Measurements from ENCODE around the gene ALX3. TPM values are rescaled to one million over a fixed set of nuclear protein-coding genes. Genes with fewer than 3 reads are reported as not detected.

ALX3 gene
- total and polyA plus RNA-seq, 2 of the 4 experiments (the other 2 are of a cell fraction): not detected

DNA sequence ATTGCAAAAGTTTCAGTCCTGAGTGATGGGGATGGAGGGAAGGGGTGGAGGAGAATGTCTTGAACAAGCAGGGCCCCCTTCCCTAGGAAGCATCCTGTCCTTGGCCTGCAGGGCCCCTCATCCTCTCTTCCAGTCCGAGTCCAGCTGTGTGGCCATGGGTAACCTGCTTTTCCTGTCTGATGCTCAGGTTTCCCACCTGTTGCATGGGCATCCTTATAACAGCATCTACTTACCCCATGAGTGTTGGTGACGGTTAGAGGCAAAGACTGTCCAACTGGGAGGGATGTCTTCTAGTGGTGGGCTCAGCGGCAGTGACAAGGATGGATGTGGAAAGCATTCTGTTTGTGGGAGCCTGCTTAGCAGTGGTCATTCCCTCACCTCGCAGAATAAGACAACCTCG is 43.7 kb upstream of the ALX3 start:
- no peak overlapping the region for H4K8ac ChIP-seq (ENCODE audit: low read depth in 2 of 2, low read length in 2 of 2)
- H3K9me3 ChIP-seq (ENCODE audit: control insufficient read depth, insufficient read depth, low read length): no peaks in the 10 kb centered on the region
- no peak overlapping the region for H3K4me3 ChIP-seq (ENCODE audit: insufficient read depth, low read depth, low read length)
- no peak overlapping the region for H2BK15ac ChIP-seq (ENCODE audit: low read depth, low read length)
- TF ChIP-seq BHLHE40 (IDR thresholded peaks at IDR 0.05; ENCODE audit: low read depth, low read length): no peak
- no peak for TF ChIP-seq SMC3 (IDR thresholded peaks at IDR 0.05; ENCODE audit: low read depth, low read length)
- TF ChIP-seq MAZ (IDR thresholded peaks at IDR 0.05; ENCODE audit: borderline replicate concordance, low read depth, low read length): no peak
- TF ChIP-seq RAD21 (IDR thresholded peaks at IDR 0.05; ENCODE audit: low read length): no peak
- TF ChIP-seq, protein P1, sequence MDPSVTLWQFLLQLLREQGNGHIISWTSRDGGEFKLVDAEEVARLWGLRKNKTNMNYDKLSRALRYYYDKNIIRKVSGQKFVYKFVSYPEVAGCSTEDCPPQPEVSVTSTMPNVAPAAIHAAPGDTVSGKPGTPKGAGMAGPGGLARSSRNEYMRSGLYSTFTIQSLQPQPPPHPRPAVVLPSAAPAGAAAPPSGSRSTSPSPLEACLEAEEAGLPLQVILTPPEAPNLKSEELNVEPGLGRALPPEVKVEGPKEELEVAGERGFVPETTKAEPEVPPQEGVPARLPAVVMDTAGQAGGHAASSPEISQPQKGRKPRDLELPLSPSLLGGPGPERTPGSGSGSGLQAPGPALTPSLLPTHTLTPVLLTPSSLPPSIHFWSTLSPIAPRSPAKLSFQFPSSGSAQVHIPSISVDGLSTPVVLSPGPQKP (IDR thresholded peaks at IDR 0.05; ENCODE audit: borderline replicate concordance, low read depth, low read length): no peak
- TF ChIP-seq RCOR1 (IDR thresholded peaks at IDR 0.05; ENCODE audit: insufficient replicate concordance, low read length): no peak
- TF ChIP-seq RFX5 (IDR thresholded peaks at IDR 0.05; ENCODE audit: low read depth, low read length): no peak
- no peak for TF ChIP-seq CEBPB (IDR thresholded peaks at IDR 0.05; ENCODE audit: low read depth, low read length)
- TF ChIP-seq POLR2A (IDR thresholded peaks at IDR 0.05; ENCODE audit: low read depth, low read length): no peak
- TF ChIP-seq NFE2L2 (IDR thresholded peaks at IDR 0.05; ENCODE audit: low read depth, low read length): no peak
- TF ChIP-seq, protein P2, sequence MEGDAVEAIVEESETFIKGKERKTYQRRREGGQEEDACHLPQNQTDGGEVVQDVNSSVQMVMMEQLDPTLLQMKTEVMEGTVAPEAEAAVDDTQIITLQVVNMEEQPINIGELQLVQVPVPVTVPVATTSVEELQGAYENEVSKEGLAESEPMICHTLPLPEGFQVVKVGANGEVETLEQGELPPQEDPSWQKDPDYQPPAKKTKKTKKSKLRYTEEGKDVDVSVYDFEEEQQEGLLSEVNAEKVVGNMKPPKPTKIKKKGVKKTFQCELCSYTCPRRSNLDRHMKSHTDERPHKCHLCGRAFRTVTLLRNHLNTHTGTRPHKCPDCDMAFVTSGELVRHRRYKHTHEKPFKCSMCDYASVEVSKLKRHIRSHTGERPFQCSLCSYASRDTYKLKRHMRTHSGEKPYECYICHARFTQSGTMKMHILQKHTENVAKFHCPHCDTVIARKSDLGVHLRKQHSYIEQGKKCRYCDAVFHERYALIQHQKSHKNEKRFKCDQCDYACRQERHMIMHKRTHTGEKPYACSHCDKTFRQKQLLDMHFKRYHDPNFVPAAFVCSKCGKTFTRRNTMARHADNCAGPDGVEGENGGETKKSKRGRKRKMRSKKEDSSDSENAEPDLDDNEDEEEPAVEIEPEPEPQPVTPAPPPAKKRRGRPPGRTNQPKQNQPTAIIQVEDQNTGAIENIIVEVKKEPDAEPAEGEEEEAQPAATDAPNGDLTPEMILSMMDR (conservative IDR thresholded peaks at IDR 0.05; ENCODE audit: low read depth, low read length): no peak
- no peaks in the 10 kb centered on the region for H3K36me3 ChIP-seq (ENCODE audit: control insufficient read depth, insufficient read depth, low read length)
- no peaks in the 10 kb centered on the region for H3K4me1 ChIP-seq (ENCODE audit: control insufficient read depth, insufficient read depth, low read length)
- no peak overlapping the region for H4K5ac ChIP-seq (ENCODE audit: low read depth, low read length)
- no peaks in the 10 kb centered on the region for H3K9me1 ChIP-seq (ENCODE audit: insufficient read depth, low read length)
- dilution Hi-C loops (cut with HindIII; ENCODE audit: low sequenced_read_pairs, unreplicated experiment): no loop called here
- H2AK9ac ChIP-seq (replicated peaks; ENCODE audit: low read depth, low read length, poor library complexity): no peak overlapping the region
- no TSS peak for BruUV-seq (replicated peaks)
- no peak overlapping the region for H2BK20ac ChIP-seq (ENCODE audit: low read depth, low read length)
- CTCF ChIA-PET: no interaction called here
- peaks cover 67% of the 10 kb centered on the region for H3K27me3 ChIP-seq (ENCODE audit: control insufficient read depth, insufficient read depth, low read length)
- H3K18ac ChIP-seq (ENCODE audit: low read depth, low read length): no peak overlapping the region
- no peak for DNase-seq
- no peaks in the 10 kb centered on the region for H3K79me1 ChIP-seq (ENCODE audit: low read depth in 1 of 2, low read length in 2 of 2)
- H3K4ac ChIP-seq (ENCODE audit: low read depth, low read length): no peak overlapping the region
- no peak overlapping the region for H2AK5ac ChIP-seq (ENCODE audit: low read depth, low read length)
- H3K14ac ChIP-seq (replicated peaks; ENCODE audit: low read depth, low read length): no peak overlapping the region
- H2BK120ac ChIP-seq (ENCODE audit: low read depth, low read length): no peak overlapping the region
- POLR2A ChIA-PET (ENCODE audit: unreplicated experiment): no interaction called here
- 50% methylated on average over 2 of the region's 5 CpGs; no CpG with 5 or more reads in 1 of the 2 experiments for WGBS, 2 experiments (ENCODE audit: extremely low coverage in 2 of 2, insufficient read length in 1 of 2)
- H3K27ac ChIP-seq (ENCODE audit: insufficient read depth, low read length): no peak overlapping the region
- in situ Hi-C loops (cut with MboI; ENCODE audit: low sequenced_read_pairs): no loop called here
- H4K91ac ChIP-seq (ENCODE audit: insufficient read depth, low read depth, low read length): no peak overlapping the region
- no peak overlapping the region for H3K9ac ChIP-seq (ENCODE audit: low read depth, low read length)
- H3K23ac ChIP-seq (ENCODE audit: low read depth, low read length): no peak overlapping the region; the same call in 1 of the 2 replicates
- intact Hi-C loops (cut with micrococcal nuclease): loop anchor here (2.0 kb wide), 1 partner anchor 29 kb away; no protein-coding TSS in a partner anchor
- H2BK5ac ChIP-seq (ENCODE audit: low read depth, low read length, poor library complexity, severe bottlenecking): no peak overlapping the region
- H3K56ac ChIP-seq (ENCODE audit: extremely low read depth, insufficient read depth, low read length): no peak overlapping the region
- ATAC-seq (ENCODE audit: low read depth): no peak
- no peak overlapping the region for H3K4me2 ChIP-seq (ENCODE audit: low read depth, low read length)
- H4K20me1 ChIP-seq (ENCODE audit: insufficient read depth, low read length): no peaks in the 10 kb centered on the region
- H2AFZ ChIP-seq (replicated peaks; ENCODE audit: low read length, poor library complexity): no peak overlapping the region
